MM.1S (cell line): ENCODE results near the gene CX3CL1.

Source experiments
- DNase-seq: peaks from one replicate; pipeline ENCODE4 v3.0.0-alpha.2; 2015
- H2AFZ ChIP-seq: fragments of 300-600 bp; sonication (generic); 2 replicates; pipeline ENCODE4 v1.6.0; 2016; ENCODE audit warnings: antibody characterized with exemption, low read length
- H3F3A ChIP-seq: fragments of 300-600 bp; sonication (generic); 2 replicates; pipeline ENCODE4 v1.6.1; 2016; ENCODE audit warnings: mild to moderate bottlenecking, antibody characterized with exemption, low read length, moderate library complexity, mixed read lengths; ENCODE audit not compliant: insufficient read depth
- H3K27ac ChIP-seq: fragments of 300-600 bp; sonication (generic); 2 replicates; pipeline ENCODE4 v1.5.1; 2016; ENCODE audit warnings: mild to moderate bottlenecking, low read length
- H3K27me3 ChIP-seq: fragments of 300-600 bp; sonication (generic); replicated peaks from 2 replicates; pipeline ENCODE4 v1.6.0; 2016; ENCODE audit warnings: low read length; ENCODE audit not compliant: insufficient read depth
- H3K36me3 ChIP-seq: fragments of 300-600 bp; sonication (generic); replicated peaks from 2 replicates; pipeline ENCODE4 v1.6.1; 2016; ENCODE audit warnings: mild to moderate bottlenecking, low read length, mixed read lengths; ENCODE audit not compliant: insufficient read depth
- H3K4me1 ChIP-seq: fragments of 300-600 bp; sonication (generic); 2 replicates; pipeline ENCODE4 v1.6.1; 2016; ENCODE audit warnings: low read length, mixed read lengths
- H3K4me2 ChIP-seq: fragments of 300-600 bp; sonication (generic); 2 replicates; pipeline ENCODE4 v1.6.0; 2016; ENCODE audit warnings: low read depth, low read length
- H3K4me3 ChIP-seq: fragments of 300-600 bp; sonication (generic); 2 replicates; pipeline ENCODE4 v1.5.1; 2016; ENCODE audit warnings: low read length, mixed read lengths
- H3K79me2 ChIP-seq: fragments of 300-600 bp; sonication (generic); 2 replicates; pipeline ENCODE4 v1.6.1; 2016; ENCODE audit warnings: mixed run types, low read length, mixed read lengths
- H3K9ac ChIP-seq: fragments of 300-600 bp; sonication (generic); 2 replicates; pipeline ENCODE4 v1.6.1; 2016; ENCODE audit warnings: low read length, mixed read lengths
- H3K9me2 ChIP-seq: fragments of 300-600 bp; sonication (generic); replicated peaks from 2 replicates; pipeline ENCODE4 v1.6.1; 2016; ENCODE audit warnings: mild to moderate bottlenecking, low read length, mixed read lengths; ENCODE audit not compliant: insufficient read depth
- H3K9me3 ChIP-seq: fragments of 300-600 bp; sonication (generic); replicated peaks from 2 replicates; pipeline ENCODE4 v1.6.1; 2016; ENCODE audit warnings: mild to moderate bottlenecking, low read length, mixed read lengths; ENCODE audit not compliant: insufficient read depth
- H4K20me1 ChIP-seq: fragments of 300-600 bp; sonication (generic); 2 replicates; pipeline ENCODE4 v1.6.1; 2016; ENCODE audit warnings: mild to moderate bottlenecking, low read length, moderate library complexity, mixed read lengths; ENCODE audit not compliant: insufficient read depth
- CTCF ChIP-seq: fragments of 300-600 bp; sonication (generic); IDR thresholded peaks from 2 replicates; pipeline ENCODE4 v1.5.1; 2016; ENCODE audit warnings: antibody characterized with exemption, low read length, mixed read lengths
- EZH2 ChIP-seq: fragments of 300-600 bp; sonication (generic); optimal IDR thresholded peaks from 2 replicates; pipeline ENCODE3; 2017; ENCODE audit warnings: low read depth, mild to moderate bottlenecking, antibody characterized with exemption, low read length, mixed read lengths
- EZH2phosphoT487 ChIP-seq: fragments of 300-600 bp; sonication (generic); IDR thresholded peaks from 2 replicates; pipeline ENCODE4 v1.6.1; 2018; ENCODE audit warnings: antibody characterized with exemption, low read length

CX3CL1 gene

GRCh38 chr16:57366544-57367040 is 5.7 kb upstream of the CX3CL1 start:
- Histone ChIP-seq H3K9ac (no peak overlapping the region), H3K36me3 (no peaks in the 10 kb centered on the region), H3F3A (no peaks in the 10 kb centered on the region), H3K4me1 (no peaks in the 10 kb centered on the region), H3K79me2 (no peaks in the 10 kb centered on the region), H3K27ac (no peak overlapping the region), H2AFZ (no peak overlapping the region), H3K4me3 (no peak overlapping the region), H4K20me1 (no peaks in the 10 kb centered on the region), H3K4me2 (no peak overlapping the region), H3K9me3 (no peaks in the 10 kb centered on the region), H3K9me2 (no peaks in the 10 kb centered on the region), H3K27me3 (peaks cover 11% of the 10 kb centered on the region; the same call in 1 of the 2 replicates)
- TF ChIP-seq EZH2 (no peak), CTCF (no peak), EZH2phosphoT487 (no peak)
- no peak for DNase-seq

GRCh38 chr16:57367116-57367752 is 5.1 kb upstream of the CX3CL1 start:
- Histone ChIP-seq H3K9ac (no peak overlapping the region), H3K36me3 (no peaks in the 10 kb centered on the region), H3K4me2 (no peak overlapping the region), H4K20me1 (no peaks in the 10 kb centered on the region), H3K4me1 (no peaks in the 10 kb centered on the region), H3K9me3 (no peaks in the 10 kb centered on the region), H3F3A (no peaks in the 10 kb centered on the region), H3K79me2 (no peaks in the 10 kb centered on the region), H2AFZ (no peak overlapping the region), H3K9me2 (no peaks in the 10 kb centered on the region), H3K27me3 (peaks cover 16% of the 10 kb centered on the region), H3K4me3 (no peak overlapping the region), H3K27ac (no peak overlapping the region)
- TF ChIP-seq CTCF: no peak
- no peak for TF ChIP-seq EZH2phosphoT487
- no peak for TF ChIP-seq EZH2
- DNase-seq: no peak

GRCh38 chr16:57371494-57372371 is 557 bp upstream of the CX3CL1 start:
- H3K4me2 ChIP-seq: no peak overlapping the region
- H3K9ac ChIP-seq: no peak overlapping the region

More at GRCh38 chr16:57371494-57372371, 557 bp upstream of the CX3CL1 start:
- H4K20me1 ChIP-seq: no peaks in the 10 kb centered on the region
- TF ChIP-seq EZH2 (no peak), CTCF (no peak), EZH2phosphoT487 (no peak)
- H3K4me3 ChIP-seq: no peak overlapping the region
- H3K27ac ChIP-seq: no peak overlapping the region
- H3K36me3 ChIP-seq: no peaks in the 10 kb centered on the region
- peaks cover 16% of the 10 kb centered on the region for H3K27me3 ChIP-seq
- no peaks in the 10 kb centered on the region for H3K79me2 ChIP-seq
- H3F3A ChIP-seq: no peaks in the 10 kb centered on the region
- no peaks in the 10 kb centered on the region for H3K9me2 ChIP-seq
- no peak overlapping the region for H2AFZ ChIP-seq
- no peaks in the 10 kb centered on the region for H3K4me1 ChIP-seq
- DNase-seq: no peak
- H3K9me3 ChIP-seq: no peaks in the 10 kb centered on the region
